PC-3 (cell line): Measurements from ENCODE around the gene PTPRN2.

Source experiments
- CTCF ChIP-seq: fragments of 300-600 bp; sonication (generic); conservative IDR thresholded peaks from 2 replicates; pipeline ENCODE4 v1.5.1; 2017; ENCODE audit warnings: antibody characterized with exemption, low read depth, mild to moderate bottlenecking, low read length
- EZH2 ChIP-seq: fragments of 300-600 bp; sonication (generic); IDR thresholded peaks from one replicate; pipeline ENCODE4 v1.6.1; 2017; ENCODE audit warnings: antibody characterized with exemption, mild to moderate bottlenecking, low read length; ENCODE audit not compliant: unreplicated experiment

GRCh38 chr7:158401826-158402225 is 185.8 kb downstream of the PTPRN2 start:
- TF ChIP-seq CTCF (no peak), EZH2 (no peak)
